Mesendoderm (in vitro differentiated cells): ENCODE measurements around the gene TNFAIP2.

Source experiments
- DNase-seq: peaks from one replicate; pipeline ENCODE4 v3.0.0; 2013
- H2AK5ac ChIP-seq: 2 replicates; pipeline ENCODE4 v1.6.1; 2013; ENCODE audit warnings: low read length, inconsistent platforms
- H2BK120ac ChIP-seq: 2 replicates; pipeline ENCODE4 v1.6.1; 2013; ENCODE audit warnings: low read depth, mild to moderate bottlenecking, low read length, moderate library complexity, mixed read lengths
- H2BK15ac ChIP-seq: replicated peaks from 2 replicates; pipeline ENCODE4 v1.6.1; 2013; ENCODE audit warnings: low read depth, mild to moderate bottlenecking, moderate library complexity
- H2BK5ac ChIP-seq: 2 replicates; pipeline ENCODE4 v1.6.1; 2013; ENCODE audit warnings: low read length, inconsistent platforms
- H3K18ac ChIP-seq: 2 replicates; pipeline ENCODE4 v1.6.1; 2013; ENCODE audit warnings: mild to moderate bottlenecking, low read length, mixed read lengths
- H3K23ac ChIP-seq: one replicate; pipeline ENCODE4 v1.6.1; 2013; ENCODE audit warnings: low read length
- H3K27ac ChIP-seq: 2 replicates; pipeline ENCODE4 v1.5.1; 2013; ENCODE audit warnings: low read depth, mild to moderate bottlenecking, inconsistent platforms, low read length, moderate library complexity
- H3K27me3 ChIP-seq: 2 replicates; pipeline ENCODE4 v1.6.1; 2013; ENCODE audit warnings: low read length, control low read depth, mild to moderate bottlenecking, inconsistent platforms; ENCODE audit not compliant: insufficient read depth, poor library complexity
- H3K36me3 ChIP-seq: 2 replicates; pipeline ENCODE4 v1.6.1; 2013; ENCODE audit warnings: low read length, inconsistent platforms; ENCODE audit not compliant: control insufficient read depth, insufficient read depth
- H3K4ac ChIP-seq: one replicate; pipeline ENCODE4 v1.6.1; 2013; ENCODE audit warnings: low read depth, mild to moderate bottlenecking, low read length, moderate library complexity
- H3K4me1 ChIP-seq: 2 replicates; pipeline ENCODE4 v1.6.1; 2013; ENCODE audit warnings: low read depth, low read length, inconsistent platforms; ENCODE audit not compliant: control insufficient read depth
- H3K4me2 ChIP-seq: 2 replicates; pipeline ENCODE4 v1.6.1; 2013; ENCODE audit warnings: low read length
- H3K4me3 ChIP-seq: 2 replicates; pipeline ENCODE4 v1.5.1; 2013; ENCODE audit warnings: mild to moderate bottlenecking, low read length
- H3K56ac ChIP-seq: one replicate; pipeline ENCODE4 v1.6.1; 2013; ENCODE audit warnings: low read length
- H3K79me1 ChIP-seq: 2 replicates; pipeline ENCODE4 v1.6.1; 2013; ENCODE audit warnings: low read length, inconsistent platforms
- H3K79me2 ChIP-seq: 2 replicates; pipeline ENCODE4 v1.6.1; 2013; ENCODE audit warnings: mild to moderate bottlenecking, low read length; ENCODE audit not compliant: control insufficient read depth, insufficient read depth
- H3K9ac ChIP-seq: 2 replicates; pipeline ENCODE4 v1.6.1; 2013; ENCODE audit warnings: low read length, inconsistent platforms
- H4K5ac ChIP-seq: one replicate; pipeline ENCODE4 v1.6.1; 2013; ENCODE audit warnings: low read length
- H4K8ac ChIP-seq: one replicate; pipeline ENCODE4 v1.6.1; 2013; ENCODE audit warnings: low read depth, mild to moderate bottlenecking, control low read depth, low read length, moderate library complexity
- WGBS: extraction: QIAGEN DNeasy Blood & Tissue Kit; methylation state at CpG from one replicate; pipeline ENCODE4 v1.1.7; 2013; ENCODE audit warnings: low lambda C conversion rate, missing lambda C conversion rate; ENCODE audit not compliant: insufficient coverage; ENCODE audit errors: extremely low coverage; 5-methylcytosine and 5-hydroxymethylcytosine counted together

Gene TNFAIP2

GRCh38 chr14:103185051-103186029 is 62.1 kb downstream of the TNFAIP2 start:
- H4K5ac ChIP-seq: no peak overlapping the region
- no peak overlapping the region for H3K27ac ChIP-seq
- H2BK15ac ChIP-seq: no peak overlapping the region
- H3K36me3 ChIP-seq: no peaks in the 10 kb centered on the region
- no peaks in the 10 kb centered on the region for H3K79me2 ChIP-seq
- no CpG with 5 or more reads among the region's 13 CpGs for WGBS
- H2BK120ac ChIP-seq: no peak overlapping the region
- H3K56ac ChIP-seq: no peak overlapping the region
- no peaks in the 10 kb centered on the region for H3K27me3 ChIP-seq
- no peak overlapping the region for H3K4ac ChIP-seq
- H2AK5ac ChIP-seq: no peak overlapping the region
- DNase-seq: peak; percentile 57
- no peak overlapping the region for H3K4me2 ChIP-seq
- no peak overlapping the region for H3K23ac ChIP-seq
- no peak overlapping the region for H2BK5ac ChIP-seq
- no peak overlapping the region for H3K4me3 ChIP-seq
- no peaks in the 10 kb centered on the region for H3K79me1 ChIP-seq
- H3K4me1 ChIP-seq: peaks cover 4% of the 10 kb centered on the region
- no peak overlapping the region for H3K18ac ChIP-seq
- H3K9ac ChIP-seq: no peak overlapping the region
- H4K8ac ChIP-seq: no peak overlapping the region

GRCh38 chr14:103186241-103186822 is 63.1 kb downstream of the TNFAIP2 start:
- no peak overlapping the region for H3K4me2 ChIP-seq
- no peaks in the 10 kb centered on the region for H3K79me1 ChIP-seq
- peaks cover 4% of the 10 kb centered on the region for H3K4me1 ChIP-seq
- no peak overlapping the region for H3K23ac ChIP-seq
- H2AK5ac ChIP-seq: no peak overlapping the region
- no peak overlapping the region for H4K5ac ChIP-seq
- H2BK5ac ChIP-seq: no peak overlapping the region
- H2BK15ac ChIP-seq: no peak overlapping the region
- H3K27ac ChIP-seq: no peak overlapping the region
- DNase-seq: no peak
- H3K18ac ChIP-seq: no peak overlapping the region
- no peak overlapping the region for H3K9ac ChIP-seq
- no peak overlapping the region for H3K4ac ChIP-seq
- no peaks in the 10 kb centered on the region for H3K27me3 ChIP-seq
- no CpG with 5 or more reads among the region's 9 CpGs for WGBS
- no peaks in the 10 kb centered on the region for H3K36me3 ChIP-seq
- H4K8ac ChIP-seq: no peak overlapping the region
- no peak overlapping the region for H3K56ac ChIP-seq
- no peak overlapping the region for H2BK120ac ChIP-seq
- H3K4me3 ChIP-seq: no peak overlapping the region
- no peaks in the 10 kb centered on the region for H3K79me2 ChIP-seq
